Omental fat pad (tissue), 4 donors: Measurements from ENCODE around the gene PDZRN4. TPM values are rescaled to one million over a fixed set of nuclear protein-coding genes. Genes with fewer than 3 reads are reported as not detected.

Source experiments
- ATAC-seq: fragments of 150-250 bp; one replicate; pipeline ENCODE4 v1.9.1; 2016; ENCODE audit warnings: mild to moderate bottlenecking, moderate library complexity; ENCODE audit not compliant: low FRiP score
- DNase-seq: peaks from one replicate; pipeline ENCODE4 v3.0.0-alpha.2; 2019; ENCODE audit warnings: low spot score
- total RNA-seq, 4 donors: library from RNA; depleted of rRNA; stranded (reverse); fragments of >200 nt; gene quantifications; one replicate each; pipeline ENCODE4 v1.1.0, GENCODE V29; 2016
- TF ChIP-seq, protein P1 (sequence below), 3 donors: fragments of 450-650 bp; IDR thresholded peaks; one replicate each; pipeline ENCODE4 v1.5.1; 2016 to 2017; ENCODE audit warnings: antibody characterized with exemption in 3 of 3, mild to moderate bottlenecking in 3 of 3, moderate library complexity in 2 of 3

Gene PDZRN4
- total RNA-seq, 4 donors from 2014 or later = 1.0 to 9.7 (median 4.3) TPM

DNA sequence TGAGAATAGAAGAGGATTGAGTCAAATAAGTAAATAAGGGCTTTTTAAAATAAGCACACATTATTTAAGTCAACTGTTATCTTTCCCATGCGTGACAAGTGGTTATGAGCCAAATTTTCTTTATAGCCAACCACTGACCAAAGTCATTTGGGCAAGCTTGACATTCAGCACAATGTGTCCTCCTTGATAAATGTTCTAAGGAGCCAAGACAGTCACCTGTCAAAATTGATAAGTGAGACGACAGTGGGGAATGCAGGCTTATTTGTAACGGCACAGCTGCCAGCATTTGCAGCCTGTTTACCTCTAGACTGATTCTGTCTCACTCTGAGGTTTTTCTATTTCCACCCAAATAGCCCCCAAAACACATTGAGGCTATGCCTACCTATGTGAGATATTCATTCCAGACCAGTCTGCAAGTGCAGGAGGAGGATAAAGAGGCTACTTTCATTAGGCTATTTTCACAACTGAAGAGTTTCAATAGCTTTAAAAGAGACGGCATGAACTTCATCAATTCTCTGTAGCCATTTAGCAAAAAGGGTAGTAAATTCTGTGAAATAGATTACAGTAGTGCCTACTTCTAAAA lies 339.5 kb downstream of the PDZRN4 start:
- ATAC-seq (no peak), DNase-seq (no peak)
- TF ChIP-seq, protein P1, sequence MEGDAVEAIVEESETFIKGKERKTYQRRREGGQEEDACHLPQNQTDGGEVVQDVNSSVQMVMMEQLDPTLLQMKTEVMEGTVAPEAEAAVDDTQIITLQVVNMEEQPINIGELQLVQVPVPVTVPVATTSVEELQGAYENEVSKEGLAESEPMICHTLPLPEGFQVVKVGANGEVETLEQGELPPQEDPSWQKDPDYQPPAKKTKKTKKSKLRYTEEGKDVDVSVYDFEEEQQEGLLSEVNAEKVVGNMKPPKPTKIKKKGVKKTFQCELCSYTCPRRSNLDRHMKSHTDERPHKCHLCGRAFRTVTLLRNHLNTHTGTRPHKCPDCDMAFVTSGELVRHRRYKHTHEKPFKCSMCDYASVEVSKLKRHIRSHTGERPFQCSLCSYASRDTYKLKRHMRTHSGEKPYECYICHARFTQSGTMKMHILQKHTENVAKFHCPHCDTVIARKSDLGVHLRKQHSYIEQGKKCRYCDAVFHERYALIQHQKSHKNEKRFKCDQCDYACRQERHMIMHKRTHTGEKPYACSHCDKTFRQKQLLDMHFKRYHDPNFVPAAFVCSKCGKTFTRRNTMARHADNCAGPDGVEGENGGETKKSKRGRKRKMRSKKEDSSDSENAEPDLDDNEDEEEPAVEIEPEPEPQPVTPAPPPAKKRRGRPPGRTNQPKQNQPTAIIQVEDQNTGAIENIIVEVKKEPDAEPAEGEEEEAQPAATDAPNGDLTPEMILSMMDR (IDR thresholded peaks at IDR 0.05) = no peak

DNA sequence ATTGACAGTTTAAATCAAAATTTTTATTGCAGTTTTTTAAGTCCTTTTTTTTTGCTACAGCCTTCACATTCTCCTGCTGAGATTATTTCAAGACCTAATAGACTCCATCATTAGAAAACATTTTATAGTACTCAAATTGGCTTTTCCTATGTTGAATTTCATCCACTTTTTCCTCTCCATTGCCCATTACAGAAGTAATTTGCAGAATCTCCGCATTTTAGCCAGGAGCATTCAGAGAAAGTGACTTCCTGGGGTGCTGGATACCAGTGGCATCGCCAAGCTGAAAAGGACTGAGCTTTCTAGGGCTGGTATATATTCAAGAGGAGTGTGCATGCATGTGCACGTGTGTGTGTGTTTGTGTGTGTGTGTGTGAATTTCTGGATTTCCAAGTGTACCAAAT lies 340.8 kb downstream of the PDZRN4 start:
- DNase-seq = no peak
- TF ChIP-seq, protein P1 (IDR thresholded peaks at IDR 0.05) = no peak
- no peak for ATAC-seq

DNA sequence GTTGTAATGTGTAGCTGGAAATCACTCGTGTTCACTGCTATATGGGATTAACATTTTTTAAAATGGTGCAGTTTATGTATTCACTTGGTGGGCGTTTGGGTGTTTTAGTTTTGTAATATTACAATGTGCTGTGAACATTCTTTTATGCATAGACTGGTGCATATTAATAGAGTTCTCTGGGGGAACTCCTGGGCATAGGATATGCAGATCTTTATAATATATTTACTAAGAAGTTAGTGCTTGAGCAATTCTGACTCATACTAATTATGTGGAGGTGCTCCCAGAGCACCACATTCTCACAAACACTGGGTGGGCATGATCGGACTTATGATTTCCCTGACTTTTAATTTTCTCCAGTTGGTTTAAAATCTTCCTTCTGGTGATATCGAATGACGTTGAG lies 342.3 kb downstream of the PDZRN4 start:
- DNase-seq (no peak), ATAC-seq (no peak)
- TF ChIP-seq, protein P1 (IDR thresholded peaks at IDR 0.05) = no peak

DNA sequence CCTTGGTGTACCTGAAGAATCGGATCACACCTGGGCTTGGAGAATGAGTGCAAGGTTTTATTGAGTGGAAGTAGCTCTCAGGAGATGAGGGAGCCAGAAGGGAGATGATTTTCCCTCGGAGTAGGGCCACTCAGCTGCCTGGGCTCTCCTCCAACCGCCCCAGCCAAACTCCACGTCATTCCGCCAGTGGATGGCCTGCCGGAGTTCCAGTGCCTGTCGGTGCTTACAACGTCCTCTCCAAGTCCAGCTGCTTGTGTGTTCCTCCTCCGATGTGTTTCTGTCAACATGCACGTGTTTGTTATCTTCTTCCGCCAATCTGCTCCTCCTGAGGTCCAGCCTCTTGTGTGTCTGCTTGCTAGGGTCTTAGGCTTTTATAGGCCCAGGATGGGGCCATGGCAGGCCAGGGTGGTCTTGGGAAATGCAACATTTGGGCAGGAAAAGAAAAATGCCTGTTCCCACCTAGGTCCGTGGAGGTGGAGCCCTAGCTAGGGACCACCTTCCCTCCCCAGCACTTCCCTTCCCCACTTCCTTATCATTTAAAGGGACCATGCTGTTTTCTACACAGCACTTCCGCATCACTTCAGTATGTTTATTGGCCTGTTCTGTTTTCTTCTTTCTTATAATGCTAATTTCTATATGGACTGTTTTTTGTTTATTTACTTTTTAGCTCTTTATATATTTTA lies 343.2 kb downstream of the PDZRN4 start:
- TF ChIP-seq, protein P1 (IDR thresholded peaks at IDR 0.05) = no peak
- ATAC-seq = no peak
- DNase-seq = no peak

DNA sequence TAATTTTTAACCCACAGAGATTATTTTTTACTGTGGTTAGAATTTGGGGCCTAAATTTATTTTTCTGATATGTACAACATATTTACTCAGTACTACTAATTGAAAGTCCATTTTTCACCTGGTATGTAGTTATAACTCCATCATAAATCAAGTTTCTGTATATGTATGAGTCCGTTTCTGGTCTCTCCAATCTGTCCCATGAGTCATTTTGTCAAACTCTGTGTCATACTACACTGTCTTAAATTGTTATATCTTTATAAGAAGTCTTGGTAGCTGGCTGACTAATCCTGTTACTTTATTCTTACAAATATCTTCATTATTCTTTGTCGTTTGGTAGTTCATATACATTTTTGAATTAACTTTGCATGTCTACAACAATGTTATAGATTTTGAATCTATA lies 344.0 kb downstream of the PDZRN4 start:
- DNase-seq (no peak), ATAC-seq (no peak)
- TF ChIP-seq, protein P1 (IDR thresholded peaks at IDR 0.05) = no peak

DNA sequence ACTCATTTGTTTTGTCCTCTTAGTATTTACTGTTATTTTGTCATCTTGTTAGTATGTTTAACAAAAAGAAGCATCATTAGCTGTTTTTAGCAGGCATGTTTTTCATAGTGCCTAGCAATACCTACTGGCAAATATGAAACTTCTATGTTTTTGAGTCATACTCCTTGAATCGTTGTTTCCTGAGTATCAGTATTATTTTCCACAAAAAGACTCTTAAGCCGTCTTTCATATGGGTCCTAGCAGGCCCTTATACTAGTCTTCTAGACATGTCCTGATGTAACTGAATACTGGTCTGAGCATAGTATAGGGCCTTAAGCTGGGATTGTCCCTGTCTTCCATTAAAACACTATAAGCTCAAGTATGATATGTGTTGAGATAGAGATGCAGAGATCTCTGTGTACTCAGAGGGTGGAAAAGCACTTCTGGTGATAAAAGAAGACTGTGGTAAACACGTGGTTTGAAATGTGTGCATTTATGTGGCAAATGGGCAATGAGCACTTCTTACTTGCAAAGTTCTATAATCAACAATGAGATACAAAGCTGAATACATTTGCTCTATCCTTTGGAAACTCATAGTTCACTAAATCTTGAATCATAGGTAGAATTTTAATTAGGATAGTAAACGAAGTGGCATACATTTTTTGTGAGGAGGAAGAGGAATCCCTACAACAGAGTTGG lies 348.8 kb downstream of the PDZRN4 start:
- TF ChIP-seq, protein P1 (IDR thresholded peaks at IDR 0.05) = no peak
- ATAC-seq = no peak
- no peak for DNase-seq
